OCI-LY7 (cell line): ENCODE measurements around the gene SH2D6. TPM values are rescaled to one million over a fixed set of nuclear protein-coding genes. Genes with fewer than 3 reads are reported as not detected.

Experiments
- BruUV-seq: library from RNA; stranded (reverse); fragments of 400-500 nt; replicated peaks from 2 replicates; lab custom pipeline; 2021; lab: Mats Ljungman, UMichigan
- CTCF ChIA-PET: fragments of 300-600 bp; sonication (Branson Sonifier 250); formaldehyde crosslinking; loops from one replicate; lab custom pipeline; 2022; ENCODE audit warnings: antibody characterized with exemption; ENCODE audit not compliant: unreplicated experiment; lab: Charles Lee
- POLR2A ChIA-PET: fragments of 300-600 bp; sonication (Branson Sonifier 250); formaldehyde crosslinking; loops from one replicate; lab custom pipeline; 2022; ENCODE audit warnings: antibody characterized with exemption; lab: Charles Lee
- DNase-seq: peaks from one replicate; pipeline ENCODE4 v3.0.0-alpha.2; 2015; ENCODE audit warnings: low spot score
- H2AFZ ChIP-seq: fragments of 200-600 bp; sonication (generic), shearing (Covaris generic); 2 replicates; pipeline ENCODE4 v1.6.1; 2014; ENCODE audit warnings: mild to moderate bottlenecking, antibody characterized with exemption, low read length, moderate library complexity
- H3K27ac ChIP-seq: fragments of 200-600 bp; sonication (generic); 2 replicates; pipeline ENCODE4 v1.5.1; 2014; ENCODE audit warnings: mixed run types, low read depth, mild to moderate bottlenecking, moderate library complexity, low read length, inconsistent platforms; ENCODE audit not compliant: poor library complexity, severe bottlenecking
- H3K36me3 ChIP-seq: fragments of 200-600 bp; sonication (generic); 2 replicates; pipeline ENCODE4 v1.6.1; 2014; ENCODE audit warnings: mild to moderate bottlenecking, antibody characterized with exemption, low read length, moderate library complexity, mixed read lengths; ENCODE audit not compliant: insufficient read depth
- H3K4me1 ChIP-seq: fragments of 200-600 bp; sonication (generic); 2 replicates; pipeline ENCODE4 v1.5.1; 2014; ENCODE audit warnings: mild to moderate bottlenecking, low read length; ENCODE audit not compliant: insufficient read depth, poor library complexity, severe bottlenecking
- H3K4me2 ChIP-seq: fragments of 200-600 bp; sonication (generic); 2 replicates; pipeline ENCODE4 v1.6.1; 2014; ENCODE audit warnings: mild to moderate bottlenecking, low read length
- H3K4me3 ChIP-seq: fragments of 200-600 bp; sonication (generic); 2 replicates; pipeline ENCODE4 v1.5.1; 2014; ENCODE audit warnings: mild to moderate bottlenecking, low read depth, low read length; ENCODE audit not compliant: poor library complexity, severe bottlenecking
- H3K79me2 ChIP-seq: fragments of 200-600 bp; sonication (generic); 2 replicates; pipeline ENCODE4 v1.6.1; 2016; ENCODE audit warnings: low read depth, mild to moderate bottlenecking, low read length, moderate library complexity, mixed read lengths; ENCODE audit not compliant: insufficient read depth
- H3K9me2 ChIP-seq: fragments of 200-600 bp; sonication (generic); 2 replicates; pipeline ENCODE4 v1.6.1; 2016; ENCODE audit warnings: mild to moderate bottlenecking, low read length, mixed read lengths; ENCODE audit not compliant: insufficient read depth
- H3K9me3 ChIP-seq: fragments of 200-600 bp; sonication (generic); 2 replicates; pipeline ENCODE4 v1.6.1; 2014; ENCODE audit warnings: mild to moderate bottlenecking, mixed run types, low read length, mixed read lengths
- H4K20me1 ChIP-seq: fragments of 200-600 bp; sonication (generic); 2 replicates; pipeline ENCODE4 v1.6.1; 2014; ENCODE audit warnings: mild to moderate bottlenecking, antibody characterized with exemption, low read length, moderate library complexity, mixed read lengths; ENCODE audit not compliant: insufficient read depth
- EZH2phosphoT487 ChIP-seq: fragments of 200-600 bp; sonication (generic); IDR thresholded peaks from 2 replicates; pipeline ENCODE4 v1.6.1; 2018; ENCODE audit warnings: low read depth, borderline replicate concordance, mild to moderate bottlenecking, mixed run types, antibody characterized with exemption, low read length, moderate library complexity, mixed read lengths
- intact Hi-C: fragments of 100-400 bp; cut with micrococcal nuclease; formaldehyde crosslinking; loops from one replicate; pipeline ENCODE4 v1.10.0; 2022; ENCODE audit not compliant: unreplicated experiment
- total RNA-seq, 2 experiments: library from RNA; depleted of rRNA in 1 of 2; stranded (reverse); fragments of >200 nt in 1 of 2; shearing (Covaris generic) in 1 of 2; gene quantifications; 2 replicates each; pipeline ENCODE4 v1.2.3, GENCODE V29; 2014 to 2022
- TF ChIP-seq, protein P1 (sequence below): fragments of 200-600 bp; sonication (generic); conservative IDR thresholded peaks from 2 replicates; pipeline ENCODE4 v1.5.1; 2014; ENCODE audit warnings: mild to moderate bottlenecking, antibody characterized with exemption, low read length, moderate library complexity, mixed read lengths

Gene SH2D6
- total RNA-seq, 2 experiments from 2014 or later, result 0.35 to 2.6 TPM

DNA sequence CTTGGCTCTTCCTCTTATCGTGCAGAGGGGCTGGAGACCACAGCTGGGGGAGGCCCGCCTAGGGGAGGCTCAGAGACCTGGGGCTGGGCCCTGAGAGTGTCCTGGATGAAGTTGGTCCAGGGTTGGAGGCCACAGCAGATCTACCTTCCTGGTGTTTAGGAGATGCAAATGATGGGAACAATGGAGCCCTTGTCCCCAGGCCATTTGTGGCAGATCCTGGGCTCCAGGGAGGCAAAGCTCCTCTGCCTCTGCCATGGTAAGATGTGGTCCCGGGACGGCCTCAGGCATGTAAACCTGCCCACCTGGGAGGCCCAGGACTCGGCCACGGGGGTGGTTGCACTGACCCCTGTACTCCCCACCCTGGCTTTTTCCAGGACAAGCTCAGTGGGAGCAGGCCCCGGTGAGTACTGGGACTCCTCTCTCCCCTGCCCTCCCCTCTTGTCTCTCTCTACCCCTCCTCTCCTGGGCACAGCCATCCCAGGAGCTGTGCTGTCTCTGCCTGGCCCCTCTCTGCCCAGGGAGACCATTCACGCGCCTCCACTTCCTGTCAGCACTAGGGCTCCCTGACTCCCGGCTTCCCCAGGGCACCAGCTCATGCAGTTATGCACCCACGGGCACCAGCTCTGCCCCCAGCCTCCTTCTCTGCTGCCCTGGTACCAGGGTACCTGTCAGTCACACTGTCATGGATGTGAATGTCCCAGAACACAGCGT lies 10.9 kb downstream of the SH2D6 start:
- TF ChIP-seq, protein P1, sequence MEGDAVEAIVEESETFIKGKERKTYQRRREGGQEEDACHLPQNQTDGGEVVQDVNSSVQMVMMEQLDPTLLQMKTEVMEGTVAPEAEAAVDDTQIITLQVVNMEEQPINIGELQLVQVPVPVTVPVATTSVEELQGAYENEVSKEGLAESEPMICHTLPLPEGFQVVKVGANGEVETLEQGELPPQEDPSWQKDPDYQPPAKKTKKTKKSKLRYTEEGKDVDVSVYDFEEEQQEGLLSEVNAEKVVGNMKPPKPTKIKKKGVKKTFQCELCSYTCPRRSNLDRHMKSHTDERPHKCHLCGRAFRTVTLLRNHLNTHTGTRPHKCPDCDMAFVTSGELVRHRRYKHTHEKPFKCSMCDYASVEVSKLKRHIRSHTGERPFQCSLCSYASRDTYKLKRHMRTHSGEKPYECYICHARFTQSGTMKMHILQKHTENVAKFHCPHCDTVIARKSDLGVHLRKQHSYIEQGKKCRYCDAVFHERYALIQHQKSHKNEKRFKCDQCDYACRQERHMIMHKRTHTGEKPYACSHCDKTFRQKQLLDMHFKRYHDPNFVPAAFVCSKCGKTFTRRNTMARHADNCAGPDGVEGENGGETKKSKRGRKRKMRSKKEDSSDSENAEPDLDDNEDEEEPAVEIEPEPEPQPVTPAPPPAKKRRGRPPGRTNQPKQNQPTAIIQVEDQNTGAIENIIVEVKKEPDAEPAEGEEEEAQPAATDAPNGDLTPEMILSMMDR, result no peak
- no peak for TF ChIP-seq EZH2phosphoT487
- no peaks in the 10 kb centered on the region for H3K36me3 ChIP-seq
- H3K4me3 ChIP-seq, result no peak overlapping the region
- ChIA-PET POLR2A (interaction anchor here (0.5 to 2.5 kb wide), 2 partner anchors 9 to 64 kb away, joined by 5 to 9 read pairs; no protein-coding TSS in a partner anchor), CTCF (interaction anchor here (0.9 kb wide), 1 partner anchor 10 kb away, joined by 3 read pairs; no protein-coding TSS in a partner anchor)
- no peak overlapping the region for H2AFZ ChIP-seq
- no peak overlapping the region for H3K4me2 ChIP-seq
- H3K9me3 ChIP-seq, result no peaks in the 10 kb centered on the region
- H4K20me1 ChIP-seq, result no peaks in the 10 kb centered on the region
- DNase-seq, result no peak
- BruUV-seq, result no TSS peak
- H3K79me2 ChIP-seq, result no peaks in the 10 kb centered on the region
- intact Hi-C loops, result no loop called here
- H3K4me1 ChIP-seq, result peaks cover 3% of the 10 kb centered on the region
- H3K9me2 ChIP-seq, result no peaks in the 10 kb centered on the region
- H3K27ac ChIP-seq, result no peak overlapping the region

DNA sequence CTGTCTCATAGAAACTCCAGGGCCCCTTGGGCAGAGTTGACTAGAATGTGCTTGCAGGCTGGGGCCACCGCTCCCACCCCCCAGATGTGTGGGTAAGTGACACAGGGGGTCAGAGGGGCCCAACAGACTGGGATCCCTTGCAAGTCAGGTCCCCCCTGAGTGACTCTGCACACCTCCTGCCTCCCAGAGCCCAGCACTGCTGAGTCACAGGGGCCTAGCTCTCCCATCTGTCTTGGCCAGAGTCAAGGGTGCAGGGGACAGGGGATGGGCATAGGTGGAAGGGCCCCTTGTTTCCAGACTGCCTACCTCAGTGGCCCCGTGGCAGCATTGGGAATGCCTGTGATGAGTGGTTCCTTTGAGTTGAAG lies 11.4 kb downstream of the SH2D6 start:
- Histone ChIP-seq H2AFZ (no peak overlapping the region), H3K4me3 (no peak overlapping the region), H3K36me3 (no peaks in the 10 kb centered on the region), H3K9me3 (no peaks in the 10 kb centered on the region), H3K4me1 (peaks cover 3% of the 10 kb centered on the region), H4K20me1 (no peaks in the 10 kb centered on the region), H3K9me2 (no peaks in the 10 kb centered on the region), H3K27ac (no peak overlapping the region), H3K4me2 (no peak overlapping the region), H3K79me2 (no peaks in the 10 kb centered on the region)
- ChIA-PET CTCF (interaction anchor here (0.9 kb wide), 1 partner anchor 10 kb away, joined by 3 read pairs; no protein-coding TSS in a partner anchor), POLR2A (interaction anchor here (0.5 to 2.5 kb wide), 2 partner anchors 8 to 65 kb away, joined by 5 to 9 read pairs; no protein-coding TSS in a partner anchor)
- no TSS peak for BruUV-seq
- DNase-seq, result no peak
- TF ChIP-seq, protein P1, result no peak
- no peak for TF ChIP-seq EZH2phosphoT487
- intact Hi-C loops, result no loop called here
